HAP-1 (cell line): ENCODE data around the gene CDADC1.

Experiments used
- DNase-seq, 2 experiments: peaks; one replicate each; pipeline ENCODE4 v3.0.0-alpha.2; 2016 to 2020; ENCODE audit warnings: low spot score in 2 of 2
- H3K27me3 ChIP-seq: fragments of 250-450 bp; sonication (Bioruptor Pico); 2 replicates; pipeline ENCODE4 v1.5.1; 2020; ENCODE audit warnings: low read depth, mild to moderate bottlenecking, moderate library complexity
- H3K36me3 ChIP-seq: fragments of 250-450 bp; sonication (Bioruptor Pico); replicated peaks from 2 replicates; pipeline ENCODE4 v1.5.1; 2020; ENCODE audit warnings: mild to moderate bottlenecking
- H3K4me1 ChIP-seq: fragments of 250-450 bp; sonication (Bioruptor Pico); 2 replicates; pipeline ENCODE4 v1.5.1; 2020; ENCODE audit warnings: mild to moderate bottlenecking
- H3K4me3 ChIP-seq: fragments of 250-450 bp; sonication (Bioruptor Pico); 2 replicates; pipeline ENCODE4 v1.5.1; 2020; ENCODE audit warnings: mild to moderate bottlenecking, moderate library complexity
- H3K9me3 ChIP-seq: fragments of 250-450 bp; sonication (Bioruptor Pico); 2 replicates; pipeline ENCODE4 v1.5.1; 2020; ENCODE audit warnings: mild to moderate bottlenecking, moderate library complexity
- in situ Hi-C: fragments of 300-500 bp; cut with MboI; formaldehyde crosslinking; loops from 3 replicates; pipeline ENCODE4 v1.14.3; 2020; ENCODE audit warnings: low sequenced_read_pairs, inconsistent platforms, mixed read lengths

The CDADC1 gene

DNA sequence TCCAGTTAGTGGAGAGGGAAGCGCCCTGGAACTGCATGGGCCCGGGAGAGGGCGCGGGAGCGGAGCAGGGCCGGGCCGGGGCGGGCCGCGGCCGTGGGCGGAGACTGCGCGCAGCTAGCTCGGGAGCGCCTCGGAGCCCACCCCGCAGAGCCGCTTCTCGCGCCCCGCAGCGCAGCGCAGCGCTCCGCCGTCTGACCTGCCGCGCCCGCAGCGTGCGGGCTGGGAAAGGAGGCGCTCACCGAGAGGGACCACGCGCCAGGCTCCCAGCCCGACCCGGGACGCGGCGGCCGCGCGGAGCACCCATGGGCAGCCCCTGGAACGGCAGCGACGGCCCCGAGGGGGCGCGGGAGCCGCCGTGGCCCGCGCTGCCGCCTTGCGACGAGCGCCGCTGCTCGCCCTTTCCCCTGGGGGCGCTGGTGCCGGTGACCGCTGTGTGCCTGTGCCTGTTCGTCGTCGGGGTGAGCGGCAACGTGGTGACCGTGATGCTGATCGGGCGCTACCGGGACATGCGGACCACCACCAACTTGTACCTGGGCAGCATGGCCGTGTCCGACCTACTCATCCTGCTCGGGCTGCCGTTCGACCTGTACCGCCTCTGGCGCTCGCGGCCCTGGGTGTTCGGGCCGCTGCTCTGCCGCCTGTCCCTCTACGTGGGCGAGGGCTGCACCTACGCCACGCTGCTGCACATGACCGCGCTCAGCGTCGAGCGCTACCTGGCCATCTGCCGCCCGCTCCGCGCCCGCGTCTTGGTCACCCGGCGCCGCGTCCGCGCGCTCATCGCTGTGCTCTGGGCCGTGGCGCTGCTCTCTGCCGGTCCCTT, 27.5 kb upstream of the CDADC1 start, which contains the start of gene MLNR:
Gene MLNR, plus strand, starts transcription at position 303 of the 820 bp plus-strand sequence. Its CDS starts 0 bp downstream, at position 303.
- H3K27me3 ChIP-seq, result no peaks in the 10 kb centered on the region
- no peak within 1 kb of the TSS for H3K4me3 ChIP-seq
- H3K9me3 ChIP-seq, result no peaks in the 10 kb centered on the region
- in situ Hi-C loops, result no loop called here
- DNase-seq, result no peak
- peaks cover 1% of the 10 kb centered on the region for H3K4me1 ChIP-seq
- H3K36me3 ChIP-seq, result no peaks in the 10 kb centered on the region

DNA sequence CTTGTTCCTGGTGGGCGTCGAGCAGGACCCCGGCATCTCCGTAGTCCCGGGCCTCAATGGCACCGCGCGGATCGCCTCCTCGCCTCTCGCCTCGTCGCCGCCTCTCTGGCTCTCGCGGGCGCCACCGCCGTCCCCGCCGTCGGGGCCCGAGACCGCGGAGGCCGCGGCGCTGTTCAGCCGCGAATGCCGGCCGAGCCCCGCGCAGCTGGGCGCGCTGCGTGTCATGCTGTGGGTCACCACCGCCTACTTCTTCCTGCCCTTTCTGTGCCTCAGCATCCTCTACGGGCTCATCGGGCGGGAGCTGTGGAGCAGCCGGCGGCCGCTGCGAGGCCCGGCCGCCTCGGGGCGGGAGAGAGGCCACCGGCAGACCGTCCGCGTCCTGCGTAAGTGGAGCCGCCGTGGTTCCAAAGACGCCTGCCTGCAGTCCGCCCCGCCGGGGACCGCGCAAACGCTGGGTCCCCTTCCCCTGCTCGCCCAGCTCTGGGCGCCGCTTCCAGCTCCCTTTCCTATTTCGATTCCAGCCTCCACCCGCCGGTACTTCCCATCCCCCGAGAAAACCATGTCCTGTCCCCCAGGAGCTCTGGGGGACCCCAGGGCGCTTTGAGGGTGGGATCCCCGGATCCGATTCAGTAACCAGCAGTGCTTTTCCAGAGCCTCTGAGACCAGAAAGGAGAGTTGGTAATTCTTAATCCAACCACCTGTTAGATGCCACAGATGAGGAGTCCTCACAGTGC, 26.7 kb upstream of the CDADC1 start:
- in situ Hi-C loops, result no loop called here
- no peak for DNase-seq
- Histone ChIP-seq H3K27me3 (no peaks in the 10 kb centered on the region), H3K4me3 (no peak overlapping the region), H3K9me3 (no peaks in the 10 kb centered on the region), H3K36me3 (no peaks in the 10 kb centered on the region), H3K4me1 (no peaks in the 10 kb centered on the region)

- in situ Hi-C loops, result no loop called here
Measured at GRCh38 chr13:49221590-49221965, 26.1 kb upstream of the CDADC1 start.

GRCh38 chr13:49225223-49226042, 22.3 kb upstream of the CDADC1 start:
- H3K4me1 ChIP-seq, result no peaks in the 10 kb centered on the region
- in situ Hi-C loops, result no loop called here
- DNase-seq, result no peak

More at GRCh38 chr13:49221590-49221965, 26.1 kb upstream of the CDADC1 start:
- Histone ChIP-seq H3K9me3 (no peaks in the 10 kb centered on the region), H3K4me1 (no peaks in the 10 kb centered on the region), H3K36me3 (no peaks in the 10 kb centered on the region), H3K27me3 (no peaks in the 10 kb centered on the region), H3K4me3 (no peak overlapping the region)
- no peak for DNase-seq

GRCh38 chr13:49226613-49227012, 21.1 kb upstream of the CDADC1 start:
- Histone ChIP-seq H3K4me1 (no peaks in the 10 kb centered on the region), H3K4me3 (no peak overlapping the region), H3K27me3 (no peaks in the 10 kb centered on the region), H3K36me3 (no peaks in the 10 kb centered on the region), H3K9me3 (no peaks in the 10 kb centered on the region)
- in situ Hi-C loops, result no loop called here
- DNase-seq, result no peak

More at GRCh38 chr13:49225223-49226042, 22.3 kb upstream of the CDADC1 start:
- H3K36me3 ChIP-seq, result no peaks in the 10 kb centered on the region
- H3K9me3 ChIP-seq, result no peaks in the 10 kb centered on the region
- H3K4me3 ChIP-seq, result no peak overlapping the region
- H3K27me3 ChIP-seq, result no peaks in the 10 kb centered on the region

- in situ Hi-C loops, result no loop called here
- no peaks in the 10 kb centered on the region for H3K36me3 ChIP-seq
- H3K4me1 ChIP-seq, result no peaks in the 10 kb centered on the region
- DNase-seq, result no peak
- no peaks in the 10 kb centered on the region for H3K27me3 ChIP-seq
- H3K4me3 ChIP-seq, result no peak overlapping the region
- H3K9me3 ChIP-seq, result no peaks in the 10 kb centered on the region
Measured at GRCh38 chr13:49234741-49235140, 13.0 kb upstream of the CDADC1 start.

DNA sequence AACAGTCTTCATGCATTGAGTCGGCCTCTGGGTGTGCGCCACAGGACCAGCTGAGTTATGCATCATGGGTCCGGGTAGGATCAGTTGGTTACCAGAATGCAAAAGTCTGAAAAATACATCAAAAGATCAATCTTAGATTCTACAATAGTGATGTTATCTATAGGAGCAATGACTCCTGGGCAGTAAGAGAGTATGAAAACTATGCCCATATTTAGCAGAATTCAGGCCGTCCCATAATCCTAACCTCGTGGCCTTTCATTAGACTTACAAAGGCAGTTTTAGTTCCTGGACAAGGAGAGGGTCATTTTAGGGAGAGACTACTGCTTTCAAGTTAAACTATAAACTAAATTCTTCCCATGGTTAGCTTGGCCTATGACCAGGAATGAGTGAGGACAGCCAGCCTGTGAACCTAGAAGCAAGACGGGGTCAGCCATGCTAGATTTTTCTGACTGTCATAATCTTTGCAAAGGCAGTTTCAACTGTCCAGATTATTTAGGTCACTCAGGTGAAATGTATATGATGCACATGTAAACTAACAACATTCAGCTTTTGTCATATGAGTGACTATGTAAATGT, 11.8 kb upstream of the CDADC1 start:
- DNase-seq, result no peak
- no peaks in the 10 kb centered on the region for H3K9me3 ChIP-seq
- H3K4me3 ChIP-seq, result no peak overlapping the region
- H3K36me3 ChIP-seq, result no peaks in the 10 kb centered on the region
- H3K27me3 ChIP-seq, result no peaks in the 10 kb centered on the region
- in situ Hi-C loops, result no loop called here
- no peaks in the 10 kb centered on the region for H3K4me1 ChIP-seq

- Histone ChIP-seq H3K36me3 (no peaks in the 10 kb centered on the region), H3K9me3 (no peaks in the 10 kb centered on the region), H3K4me3 (no peak overlapping the region), H3K4me1 (no peaks in the 10 kb centered on the region), H3K27me3 (no peaks in the 10 kb centered on the region)
- in situ Hi-C loops, result no loop called here
- no peak for DNase-seq
Measured at GRCh38 chr13:49238621-49239020, 9.1 kb upstream of the CDADC1 start.

DNA sequence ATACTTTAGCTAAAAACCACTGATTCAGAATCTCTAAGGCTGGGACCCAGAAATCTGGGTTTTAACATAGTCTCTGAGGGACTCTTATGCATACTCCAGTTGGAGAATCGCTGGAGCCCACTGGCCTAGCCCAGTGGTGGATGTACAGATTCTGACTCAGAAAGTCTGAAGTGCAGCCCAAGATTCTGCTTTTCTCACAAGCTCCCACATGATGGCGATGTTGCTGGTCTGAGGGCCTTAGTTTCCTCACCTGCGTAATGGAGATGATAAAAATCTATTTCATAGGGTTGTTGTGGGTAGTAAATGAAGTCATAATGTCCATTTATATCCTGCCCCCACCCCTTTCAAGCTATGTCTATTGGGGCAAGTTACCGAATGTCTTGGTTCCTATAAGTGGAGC, 7.7 kb upstream of the CDADC1 start:
- DNase-seq, result peak; percentile 24 to 51
- H3K36me3 ChIP-seq, result no peaks in the 10 kb centered on the region
- no peaks in the 10 kb centered on the region for H3K9me3 ChIP-seq
- no peaks in the 10 kb centered on the region for H3K27me3 ChIP-seq
- no peak overlapping the region for H3K4me3 ChIP-seq
- no peaks in the 10 kb centered on the region for H3K4me1 ChIP-seq
- in situ Hi-C loops, result no loop called here

- no peaks in the 10 kb centered on the region for H3K9me3 ChIP-seq
- H3K4me1 ChIP-seq, result no peaks in the 10 kb centered on the region
- in situ Hi-C loops, result no loop called here
- DNase-seq, result no peak
- H3K36me3 ChIP-seq, result no peaks in the 10 kb centered on the region
- H3K27me3 ChIP-seq, result no peaks in the 10 kb centered on the region
- H3K4me3 ChIP-seq, result no peak overlapping the region
Measured at GRCh38 chr13:49241296-49241695, 6.4 kb upstream of the CDADC1 start.

GRCh38 chr13:49245101-49245500, 2.6 kb upstream of the CDADC1 start:
- DNase-seq, result no peak
- in situ Hi-C loops, result no loop called here
- Histone ChIP-seq H3K27me3 (no peaks in the 10 kb centered on the region), H3K4me3 (no peak overlapping the region), H3K36me3 (peaks cover 2% of the 10 kb centered on the region; the same call in 1 of the 2 replicates), H3K4me1 (peaks cover 11% of the 10 kb centered on the region), H3K9me3 (no peaks in the 10 kb centered on the region)

GRCh38 chr13:49246850-49247642, 679 bp upstream of the CDADC1 start:
- in situ Hi-C loops, result no loop called here
- no peak for DNase-seq
- Histone ChIP-seq H3K9me3 (no peaks in the 10 kb centered on the region), H3K4me3 (peak overlapping the region; percentile 71), H3K36me3 (peaks cover 7% of the 10 kb centered on the region; the same call in 1 of the 2 replicates), H3K4me1 (peaks cover 11% of the 10 kb centered on the region), H3K27me3 (no peaks in the 10 kb centered on the region)

GRCh38 chr13:49248622-49249002, 887 bp downstream of the CDADC1 start:
- no peak for DNase-seq
- H3K27me3 ChIP-seq, result no peaks in the 10 kb centered on the region
- in situ Hi-C loops, result no loop called here
- peaks cover 7% of the 10 kb centered on the region; the same call in 1 of the 2 replicates for H3K36me3 ChIP-seq
- H3K9me3 ChIP-seq, result no peaks in the 10 kb centered on the region
- peak overlapping the region; percentile 71 for H3K4me3 ChIP-seq
- peaks cover 11% of the 10 kb centered on the region for H3K4me1 ChIP-seq
